H1 (cell line): ENCODE measurements around the gene SLC9A5. TPM values are rescaled to one million over a fixed set of nuclear protein-coding genes. Genes with fewer than 3 reads are reported as not detected.

Experiments used
- BRCA1 ChIP-seq: IDR thresholded peaks from 2 replicates; pipeline ENCODE4 v1.6.1; 2012; ENCODE audit warnings: low read depth, low read length, improper control_type of control experiment
- CBX5 ChIP-seq: fragments of 300-800, 300-1000 bp; sonication (generic); IDR thresholded peaks from 2 replicates; pipeline ENCODE4 v1.7.1; 2016; ENCODE audit warnings: antibody characterized with exemption, low read length, low read depth
- CBX8 ChIP-seq: fragments of 300-800, 300-1000 bp; sonication (generic); IDR thresholded peaks from 2 replicates; pipeline ENCODE4 v1.7.1; 2016; ENCODE audit warnings: low read depth, low read length, borderline replicate concordance
- CHD1 ChIP-seq: IDR thresholded peaks from 2 replicates; pipeline ENCODE4 v1.6.1; 2012; ENCODE audit warnings: low read depth, low read length, improper control_type of control experiment
- GTF2F1 ChIP-seq: IDR thresholded peaks from 2 replicates; pipeline ENCODE4 v1.6.1; 2012; ENCODE audit warnings: low read depth, low read length, improper control_type of control experiment, borderline replicate concordance
- JUND ChIP-seq: IDR thresholded peaks from 2 replicates; pipeline ENCODE4 v1.6.1; 2011; ENCODE audit warnings: mild to moderate bottlenecking, improper control_type of control experiment, low read length
- KDM1A ChIP-seq: fragments of 200-600, 300-600 bp; sonication (generic); IDR thresholded peaks from 2 replicates; pipeline ENCODE4 v1.7.1; 2016; ENCODE audit warnings: mild to moderate bottlenecking, low read length, borderline replicate concordance
- POLR2A ChIP-seq, 2 experiments: IDR thresholded peaks; 1 replicate in 1 of 2; 2 replicates in 1 of 2; pipeline ENCODE4 v1.6.1; 2011; ENCODE audit warnings: low read depth in 2 of 2, low read length in 2 of 2, mild to moderate bottlenecking in 2 of 2; ENCODE audit errors: control extremely low read depth in 1 of 2
- POLR2AphosphoS5 ChIP-seq: IDR thresholded peaks from 2 replicates; pipeline ENCODE4 v1.6.1; 2011; ENCODE audit warnings: low read depth, low read length
- RFX5 ChIP-seq: IDR thresholded peaks from 2 replicates; pipeline ENCODE4 v1.6.1; 2011; ENCODE audit warnings: low read depth, low read length, improper control_type of control experiment, borderline replicate concordance
- RNF2 ChIP-seq: fragments of 200-900, 300-1000 bp; sonication (generic); IDR thresholded peaks from 2 replicates; pipeline ENCODE4 v1.7.1; 2016; ENCODE audit warnings: borderline replicate concordance, low read depth, mild to moderate bottlenecking, antibody characterized with exemption, low read length; ENCODE audit not compliant: poor library complexity, severe bottlenecking; ENCODE audit errors: missing control alignments
- SIN3A ChIP-seq, 2 experiments: IDR thresholded peaks in 1 of 2; conservative IDR thresholded peaks in 1 of 2; 2 replicates each; pipeline ENCODE4 v1.6.1; 2011 to 2012; ENCODE audit warnings: low read length in 2 of 2, improper control_type of control experiment in 1 of 2, low read depth in 1 of 2, mild to moderate bottlenecking in 1 of 2
- SP1 ChIP-seq: IDR thresholded peaks from 2 replicates; pipeline ENCODE4 v1.6.1; 2011; ENCODE audit warnings: low read depth, low read length
- SP4 ChIP-seq: IDR thresholded peaks from 2 replicates; pipeline ENCODE4 v1.6.1; 2012; ENCODE audit warnings: low read length, inconsistent platforms
- SRF ChIP-seq: IDR thresholded peaks from 2 replicates; pipeline ENCODE4 v1.6.1; 2011; ENCODE audit warnings: mild to moderate bottlenecking, low read depth, low read length, moderate library complexity
- SUZ12 ChIP-seq: fragments of 200-600 bp; sonication (generic); IDR thresholded peaks from 2 replicates; pipeline ENCODE4 v1.6.1; 2012; ENCODE audit warnings: mild to moderate bottlenecking, inconsistent platforms, low read length, moderate library complexity, mixed read lengths
- TAF1 ChIP-seq: IDR thresholded peaks from 2 replicates; pipeline ENCODE4 v1.6.1; 2011; ENCODE audit warnings: mild to moderate bottlenecking, low read depth, low read length
- TCF12 ChIP-seq: IDR thresholded peaks from 2 replicates; pipeline ENCODE4 v1.6.1; 2011; ENCODE audit warnings: low read depth, mild to moderate bottlenecking, low read length
- YY1 ChIP-seq: IDR thresholded peaks from 2 replicates; pipeline ENCODE4 v1.6.1; 2011; ENCODE audit warnings: low read depth, mild to moderate bottlenecking, low read length
- polyA plus RNA-seq, 7 experiments: library from polyadenylated mRNA; depleted of rRNA in 3 of 7; stranded (reverse) in 5 of 7; unstranded in 2 of 7; fragments of >200 nt in 5 of 7; fragments of 200-250 nt in 2 of 7; gene quantifications; 1 replicate in 5 of 7; 2 replicates in 1 of 7; 4 replicates in 1 of 7; pipeline versions ENCODE4 v1.2.1 to v1.2.3, GENCODE V29; 2011 to 2013; ENCODE audit warnings: missing spikeins in 2 of 7, mixed read lengths in 2 of 7
- total RNA-seq: library from RNA; stranded (reverse); fragmentation: NEBNext Ultra II Directional; extraction: Animal tissue kit (Norgen Biotek cat#: 25700); gene quantifications from 2 replicates; pipeline ENCODE4 v1.2.1, GENCODE V29; 2021
- TF ChIP-seq, protein P1 (sequence below): IDR thresholded peaks from 2 replicates; pipeline ENCODE4 v1.6.1; 2012; ENCODE audit warnings: low read length, inconsistent platforms
- TF ChIP-seq, protein P2 (sequence below), 3 experiments: IDR thresholded peaks; 1 replicate in 2 of 3; 2 replicates in 1 of 3; pipeline versions ENCODE4 v1.5.1 to v1.6.1; 2011; ENCODE audit warnings: low read length in 3 of 3, mild to moderate bottlenecking in 3 of 3, inconsistent platforms in 2 of 3, low read depth in 1 of 3, moderate library complexity in 1 of 3; ENCODE audit not compliant: insufficient read depth in 1 of 3; ENCODE audit errors: control extremely low read depth in 1 of 3

The SLC9A5 gene
- total and polyA plus RNA-seq, 2 of the 8 experiments (the other 6 are each of a cell fraction or from before 2014, with no cell fraction given): 7.9 to 8.6 TPM

DNA sequence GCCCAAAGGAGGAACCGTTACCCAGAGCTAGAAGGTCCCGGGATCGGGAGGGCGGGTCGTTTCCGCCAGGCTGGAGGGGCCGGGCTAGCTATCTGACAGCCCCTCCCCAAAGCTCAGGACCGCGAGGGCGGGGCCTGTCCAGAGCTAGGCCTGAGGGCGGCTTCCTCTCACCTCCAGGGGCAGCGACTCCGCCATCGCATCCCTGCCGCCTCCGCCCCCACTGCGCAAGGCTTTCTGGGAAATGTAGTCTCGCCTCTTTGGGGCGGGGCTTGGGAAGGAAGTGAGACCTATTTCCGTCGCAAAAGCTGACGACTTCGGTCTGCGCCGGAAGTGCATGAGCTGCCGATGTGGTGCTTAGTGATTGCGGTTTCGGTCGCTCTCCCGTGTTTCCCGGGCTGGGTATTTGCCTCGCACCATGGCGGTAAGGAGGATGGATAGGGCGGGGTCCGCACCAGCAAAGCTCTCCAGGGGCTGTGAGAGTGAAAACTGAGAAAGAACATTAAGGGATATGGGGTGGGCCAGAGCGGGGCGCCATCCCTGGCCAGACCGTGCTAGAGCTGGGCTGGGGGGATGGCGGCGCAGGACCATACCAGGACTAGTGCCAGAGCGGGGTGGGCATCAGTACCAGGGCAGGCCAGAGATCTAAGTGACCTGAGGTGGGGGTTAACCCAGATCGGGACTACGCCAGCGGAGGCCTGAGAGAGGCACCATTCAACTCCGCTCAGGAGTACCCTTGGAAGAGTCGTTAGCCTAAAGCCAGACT, 21.8 kb upstream of the SLC9A5 start, which contains the start of gene TMEM208 (continued):
- TF ChIP-seq SIN3A (conservative IDR thresholded peaks at IDR 0.05 in 1 of 2, IDR thresholded peaks at IDR 0.05 in 1 of 2; ENCODE audit: low read depth in 1 of 2, low read length in 2 of 2) (peak; percentile 95 to 98), TAF1 (peak; percentile 93), GTF2F1 (no peak; the same call in 1 of the 2 replicates), SUZ12 (no peak), CBX5 (no peak), BRCA1 (no peak), POLR2A (IDR thresholded peaks at IDR 0.05; ENCODE audit: control extremely low read depth in 1 of 2, low read depth in 2 of 2, low read length in 2 of 2) (peak; percentile 66 to 94), RFX5 (no peak), CBX8 (no peak), CHD1 (no peak), SP4 (peak; percentile 96), JUND (no peak), POLR2AphosphoS5 (peak; percentile 94), RNF2 (no peak), YY1 (peak; percentile 88), KDM1A (no peak), SP1 (peak; percentile 91), TCF12 (no peak), SRF (peak; percentile 95)
- TF ChIP-seq, protein P1, sequence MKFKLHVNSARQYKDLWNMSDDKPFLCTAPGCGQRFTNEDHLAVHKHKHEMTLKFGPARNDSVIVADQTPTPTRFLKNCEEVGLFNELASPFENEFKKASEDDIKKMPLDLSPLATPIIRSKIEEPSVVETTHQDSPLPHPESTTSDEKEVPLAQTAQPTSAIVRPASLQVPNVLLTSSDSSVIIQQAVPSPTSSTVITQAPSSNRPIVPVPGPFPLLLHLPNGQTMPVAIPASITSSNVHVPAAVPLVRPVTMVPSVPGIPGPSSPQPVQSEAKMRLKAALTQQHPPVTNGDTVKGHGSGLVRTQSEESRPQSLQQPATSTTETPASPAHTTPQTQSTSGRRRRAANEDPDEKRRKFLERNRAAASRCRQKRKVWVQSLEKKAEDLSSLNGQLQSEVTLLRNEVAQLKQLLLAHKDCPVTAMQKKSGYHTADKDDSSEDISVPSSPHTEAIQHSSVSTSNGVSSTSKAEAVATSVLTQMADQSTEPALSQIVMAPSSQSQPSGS: no peak; the same call in 1 of the 2 replicates
- TF ChIP-seq, protein P2, sequence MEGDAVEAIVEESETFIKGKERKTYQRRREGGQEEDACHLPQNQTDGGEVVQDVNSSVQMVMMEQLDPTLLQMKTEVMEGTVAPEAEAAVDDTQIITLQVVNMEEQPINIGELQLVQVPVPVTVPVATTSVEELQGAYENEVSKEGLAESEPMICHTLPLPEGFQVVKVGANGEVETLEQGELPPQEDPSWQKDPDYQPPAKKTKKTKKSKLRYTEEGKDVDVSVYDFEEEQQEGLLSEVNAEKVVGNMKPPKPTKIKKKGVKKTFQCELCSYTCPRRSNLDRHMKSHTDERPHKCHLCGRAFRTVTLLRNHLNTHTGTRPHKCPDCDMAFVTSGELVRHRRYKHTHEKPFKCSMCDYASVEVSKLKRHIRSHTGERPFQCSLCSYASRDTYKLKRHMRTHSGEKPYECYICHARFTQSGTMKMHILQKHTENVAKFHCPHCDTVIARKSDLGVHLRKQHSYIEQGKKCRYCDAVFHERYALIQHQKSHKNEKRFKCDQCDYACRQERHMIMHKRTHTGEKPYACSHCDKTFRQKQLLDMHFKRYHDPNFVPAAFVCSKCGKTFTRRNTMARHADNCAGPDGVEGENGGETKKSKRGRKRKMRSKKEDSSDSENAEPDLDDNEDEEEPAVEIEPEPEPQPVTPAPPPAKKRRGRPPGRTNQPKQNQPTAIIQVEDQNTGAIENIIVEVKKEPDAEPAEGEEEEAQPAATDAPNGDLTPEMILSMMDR (IDR thresholded peaks at IDR 0.05; ENCODE audit: control extremely low read depth in 1 of 3, insufficient read depth in 1 of 3, low read depth in 1 of 3, low read length in 3 of 3): peak in 2 of 3 experiments; percentile 17 to 27; a peak in 3 of 4 replicates
